Kidney (tissue), 14 donors: ENCODE results near the gene USP46. TPM values are rescaled to one million over a fixed set of nuclear protein-coding genes. Genes with fewer than 3 reads are reported as not detected.

Experiments used
- DNase-seq, 5 donors: peaks; one replicate each; pipeline ENCODE4 v3.0.0-alpha.2; 2013 to 2020
- FAIRE-seq: peaks from 2 replicates; lab custom pipeline; 2012; peaks lifted over from hg19 to GRCh38; lab: Jason Lieb, UNC
- H3K27ac ChIP-seq, 2 donors: one replicate each; pipeline ENCODE4 v1.7.0; 2013; ENCODE audit warnings: low read depth in 2 of 2, low read length in 2 of 2, inconsistent platforms in 1 of 2
- H3K27me3 ChIP-seq: one replicate; pipeline ENCODE4 v1.7.1; 2013; ENCODE audit warnings: low read length, inconsistent platforms; ENCODE audit not compliant: control insufficient read depth, insufficient read depth
- H3K36me3 ChIP-seq, 3 donors: one replicate each; pipeline versions ENCODE4 v1.7.0 to v1.7.1; 2013; ENCODE audit warnings: low read length in 3 of 3, control low read depth in 1 of 3, inconsistent platforms in 1 of 3; ENCODE audit not compliant: insufficient read depth in 3 of 3, control insufficient read depth in 2 of 3
- H3K4me1 ChIP-seq, 3 donors: one replicate each; pipeline versions ENCODE4 v1.7.0 to v1.7.1; 2013; ENCODE audit warnings: low read length in 3 of 3, inconsistent platforms in 1 of 3, low read depth in 1 of 3; ENCODE audit not compliant: control insufficient read depth in 2 of 3, insufficient read depth in 2 of 3
- H3K4me3 ChIP-seq, 3 donors: one replicate each; pipeline versions ENCODE4 v1.7.0 to v1.8.1; 2013; ENCODE audit warnings: low read length in 3 of 3, control low read depth in 1 of 3, inconsistent platforms in 1 of 3
- H3K9ac ChIP-seq, 3 donors: one replicate each; pipeline versions ENCODE4 v1.7.0 to v1.7.1; 2013; ENCODE audit warnings: low read length in 3 of 3, control low read depth in 1 of 3, inconsistent platforms in 1 of 3
- H3K9me3 ChIP-seq, 3 donors: one replicate each; pipeline versions ENCODE4 v1.7.0 to v1.7.1; 2013; ENCODE audit warnings: low read length in 3 of 3, control low read depth in 1 of 3, inconsistent platforms in 1 of 3; ENCODE audit not compliant: control insufficient read depth in 2 of 3, insufficient read depth in 1 of 3
- CTCF ChIP-seq: IDR thresholded peaks from 3 replicates; pipeline ENCODE4 v1.5.1; 2012; ENCODE audit warnings: mild to moderate bottlenecking, moderate library complexity, borderline replicate concordance; ENCODE audit not compliant: insufficient read depth; ENCODE audit errors: extremely low read depth
- intact Hi-C: fragments of 100-400 bp; cut with DNase I; formaldehyde crosslinking; loops from one replicate; pipeline ENCODE4 v1.11.1; 2022
- polyA plus RNA-seq: library from polyadenylated mRNA; stranded (reverse); fragments of 350-450 nt; fragmentation: Illumina TruSeq; extraction: RNeasy Lipid Tissue Mini Kit (QIAGEN cat#74804); gene quantifications from one replicate; pipeline ENCODE4 v1.2.3, GENCODE V29; 2014; ENCODE audit warnings: low read depth, low replicate concordance; ENCODE audit not compliant: insufficient read depth
- total RNA-seq: library from RNA; stranded (reverse); fragmentation: NEBNext Ultra II Directional; extraction: Animal tissue kit (Norgen Biotek cat#: 25700); gene quantifications from one replicate; pipeline ENCODE4 v1.2.1, GENCODE V29; 2021
- donor health status: control.
- donor health status: control.
- donor health status: control.
- donor health status: control.
- donor health status: control.
- donor health status: DM: yes; HTN: yes; CAD: no.
- donor health status: Normal renal cell carcinoma (clear cell type).

Gene USP46
- total and polyA plus RNA-seq, 2 donors from 2014 or later, result 8.2 to 16.9 TPM

GRCh38 chr4:52625216-52625615 is 33.9 kb downstream of the USP46 start:
- Histone ChIP-seq H3K9me3 (no peaks in the 10 kb centered on the region), H3K4me1 (no peaks in the 10 kb centered on the region), H3K9ac (no peak overlapping the region), H3K27me3 (no peaks in the 10 kb centered on the region), H3K4me3 (no peak overlapping the region), H3K36me3 (peaks cover 0 to 15% (median 4%) of the 10 kb centered on the region in 3 donors), H3K27ac (no peak overlapping the region)
- no peak for TF ChIP-seq CTCF
- FAIRE-seq, result no peak
- intact Hi-C loops, result no loop called here
- DNase-seq, result no peak

DNA sequence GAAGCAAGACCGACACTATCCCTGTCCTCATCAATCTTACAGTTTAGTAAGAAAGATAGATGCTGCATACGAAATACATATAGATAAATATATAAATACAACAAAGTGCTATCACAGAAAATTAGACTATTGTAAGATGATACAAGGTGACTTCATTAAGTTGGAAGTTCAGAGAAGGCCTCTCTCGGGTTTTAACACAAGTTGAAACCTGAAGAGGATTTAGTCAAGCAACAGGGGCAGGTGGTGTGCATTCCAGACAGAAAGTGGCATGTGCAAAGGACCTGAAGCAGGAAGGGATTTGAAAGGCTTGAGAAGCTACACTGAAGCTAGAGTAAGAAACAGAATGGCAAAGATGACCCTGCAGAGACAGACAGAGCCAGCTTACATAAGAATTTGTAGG is 36.5 kb downstream of the USP46 start:
- peaks cover 0 to 2% (median 0%) of the 10 kb centered on the region in 3 donors for H3K4me1 ChIP-seq
- no peak overlapping the region for H3K4me3 ChIP-seq
- FAIRE-seq (no peak), DNase-seq (no peak)
- H3K9me3 ChIP-seq, result no peaks in the 10 kb centered on the region
- peaks cover 0 to 9% (median 4%) of the 10 kb centered on the region in 3 donors for H3K36me3 ChIP-seq
- no peak overlapping the region for H3K27ac ChIP-seq
- intact Hi-C loops, result no loop called here
- no peaks in the 10 kb centered on the region for H3K27me3 ChIP-seq
- no peak overlapping the region for H3K9ac ChIP-seq
- TF ChIP-seq CTCF, result no peak

GRCh38 chr4:52621567-52621966 is 37.5 kb downstream of the USP46 start:
- Histone ChIP-seq H3K9me3 (no peaks in the 10 kb centered on the region), H3K9ac (no peak overlapping the region), H3K27ac (no peak overlapping the region), H3K4me1 (peaks cover 0 to 2% (median 0%) of the 10 kb centered on the region in 3 donors), H3K36me3 (peaks cover 0 to 9% (median 4%) of the 10 kb centered on the region in 3 donors), H3K4me3 (no peak overlapping the region), H3K27me3 (no peaks in the 10 kb centered on the region)
- no peak for DNase-seq
- TF ChIP-seq CTCF, result no peak
- intact Hi-C loops, result no loop called here
- no peak for FAIRE-seq

DNA sequence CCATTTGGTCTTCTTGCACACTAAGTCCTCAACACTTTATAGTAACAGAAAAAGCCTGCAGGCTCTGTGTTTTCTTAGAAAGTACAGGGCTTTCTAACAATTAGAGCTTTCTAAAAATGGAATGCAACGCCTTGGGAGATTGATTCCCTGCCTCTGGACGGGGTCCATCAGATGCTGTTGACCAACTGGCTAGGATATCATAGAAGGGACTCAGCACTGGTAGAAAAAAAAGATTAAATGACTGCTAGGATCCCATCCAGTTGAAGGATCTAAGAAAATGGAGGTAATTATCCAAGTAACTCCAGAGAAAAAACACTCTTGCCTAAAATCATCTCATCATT is 39.5 kb downstream of the USP46 start:
- Histone ChIP-seq H3K9me3 (no peaks in the 10 kb centered on the region), H3K27ac (no peak overlapping the region), H3K4me1 (peaks cover 0 to 2% (median 0%) of the 10 kb centered on the region in 3 donors), H3K27me3 (no peaks in the 10 kb centered on the region), H3K4me3 (no peak overlapping the region), H3K9ac (no peak overlapping the region), H3K36me3 (peaks cover 0 to 3% (median 0%) of the 10 kb centered on the region in 3 donors)
- intact Hi-C loops, result no loop called here
- FAIRE-seq, result no peak
- no peak for TF ChIP-seq CTCF
- DNase-seq, result no peak
